ENCODE results near the gene OR5H14.

GRCh38 chr3:98147179-98147578 lies at the start of gene OR5H14:
- TF ChIP-seq CTCF (conservative IDR thresholded peaks at IDR 0.05) (no peak), EZH2 (IDR thresholded peaks at IDR 0.05; ENCODE audit: low read depth) (no peak)
